Measurements from ENCODE around the gene FAM8A1.
"Not testable (repeated sequence)": the region's sequence is repeated elsewhere in the genome, so short reads cannot be mapped to it uniquely, and the experiment has no call there.

The FAM8A1 gene

GRCh38 chr6:17574866-17575560 is 25.1 kb upstream of the FAM8A1 start:
- H3K4me3 ChIP-seq (ENCODE audit: low read depth, low read length) = no peak overlapping the region
- TF ChIP-seq CTCF (conservative IDR thresholded peaks at IDR 0.05; ENCODE audit: low read depth, low read length) = no peak
- peak; percentile 75 for DNase-seq (ENCODE audit: low read depth)

DNA sequence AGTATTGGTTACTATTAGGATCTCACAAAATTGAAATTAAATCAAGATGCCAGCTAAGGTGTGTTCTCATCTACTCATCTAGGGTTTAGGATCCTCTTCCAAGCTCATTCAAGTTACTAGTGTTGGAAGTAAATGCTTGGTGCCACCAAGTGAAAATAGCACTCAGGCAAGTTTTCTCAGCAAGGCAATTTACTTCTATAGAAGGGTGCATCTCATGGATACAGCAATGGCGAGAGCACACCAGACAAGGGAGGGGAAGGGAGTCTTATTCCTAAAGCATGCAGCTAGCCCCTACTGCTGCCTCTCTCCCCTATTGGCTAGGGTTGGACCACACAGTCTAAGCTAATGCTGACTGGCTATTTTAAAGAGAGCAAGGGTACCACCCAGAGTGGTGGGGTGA is 23.0 kb upstream of the FAM8A1 start:
- DNase-seq (ENCODE audit: low read depth) = no peak
- H3K4me3 ChIP-seq (ENCODE audit: low read depth, low read length) = no peak overlapping the region
- TF ChIP-seq CTCF (conservative IDR thresholded peaks at IDR 0.05; ENCODE audit: low read depth, low read length) = no peak

DNA sequence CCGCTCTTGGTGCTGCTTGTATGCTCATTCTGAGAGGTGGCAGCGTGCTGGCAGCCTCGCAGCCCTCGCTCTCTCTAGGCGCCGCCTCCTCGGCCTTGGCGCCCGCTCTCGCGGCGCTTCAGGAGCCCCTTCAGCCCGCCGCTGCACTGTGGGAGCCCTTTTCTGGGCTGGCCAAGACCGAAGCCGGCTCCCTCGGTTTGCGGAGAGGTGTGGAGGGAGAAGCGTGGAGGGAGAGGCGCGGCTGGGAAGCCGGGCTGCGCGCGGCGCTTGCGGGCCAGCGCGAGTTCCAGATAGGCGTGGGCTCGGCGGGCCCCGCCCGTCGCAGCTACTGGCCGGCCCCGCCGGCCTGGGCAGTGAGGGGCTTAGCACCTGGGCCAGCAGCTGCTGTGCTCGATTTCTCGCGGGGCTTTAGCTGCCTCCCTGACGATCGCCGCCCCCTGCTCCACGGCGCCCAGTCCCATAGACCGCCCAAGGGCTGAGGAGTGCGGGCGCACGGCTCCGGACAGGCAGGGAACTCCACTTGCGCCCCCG is 19.5 kb upstream of the FAM8A1 start:
- DNase-seq (ENCODE audit: low read depth) = peak; percentile 42
- H3K4me3 ChIP-seq (ENCODE audit: low read depth, low read length) = peak overlapping the region; percentile 55
- no peak for TF ChIP-seq CTCF (conservative IDR thresholded peaks at IDR 0.05; ENCODE audit: low read depth, low read length)

DNA sequence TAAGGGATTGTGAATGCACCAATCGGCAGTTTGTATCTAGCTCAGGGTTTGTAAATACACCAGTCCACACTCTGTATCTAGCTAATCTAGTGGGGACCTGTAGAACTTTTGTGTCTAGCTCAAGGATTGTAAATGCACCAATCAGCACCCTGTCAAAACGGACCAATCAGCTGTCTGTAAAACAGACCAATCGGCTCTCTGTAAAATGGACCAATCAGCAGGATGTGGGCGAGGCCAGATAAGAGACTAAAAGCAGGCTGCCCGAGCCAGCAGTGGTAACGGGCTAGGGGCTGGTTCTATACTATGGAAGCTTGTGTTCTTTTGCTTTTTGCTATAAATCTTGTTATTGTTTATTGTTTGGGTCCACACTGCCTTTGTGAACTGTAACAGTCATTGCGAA is 18.8 kb upstream of the FAM8A1 start:
- H3K4me3 ChIP-seq (ENCODE audit: low read depth, low read length); DNase-seq (ENCODE audit: low read depth): not testable (repeated sequence)

DNA sequence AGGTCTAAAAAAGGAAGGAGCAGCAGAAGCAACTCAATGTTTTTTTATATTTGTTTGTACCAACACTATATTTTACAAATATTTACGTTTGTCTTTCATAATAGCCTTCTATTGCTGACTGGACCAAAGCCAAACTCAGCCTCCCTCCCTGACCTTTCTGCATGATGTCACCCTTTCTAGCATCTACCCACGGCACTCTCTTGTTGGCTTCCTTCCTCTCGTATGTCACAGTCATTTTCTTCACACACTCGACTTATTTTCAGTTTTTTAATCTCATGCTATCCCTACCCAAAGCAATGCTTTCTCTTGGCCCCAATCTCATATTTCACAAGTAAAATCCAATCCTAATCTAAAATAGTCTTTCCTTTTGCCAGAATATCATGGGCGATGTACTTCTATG is 16.3 kb upstream of the FAM8A1 start:
- peak; percentile 66 for DNase-seq (ENCODE audit: low read depth)
- TF ChIP-seq CTCF (conservative IDR thresholded peaks at IDR 0.05; ENCODE audit: low read depth, low read length) = no peak
- H3K4me3 ChIP-seq (ENCODE audit: low read depth, low read length) = no peak overlapping the region

- peak; percentile 92 for DNase-seq (ENCODE audit: low read depth)
- H3K4me3 ChIP-seq (ENCODE audit: low read depth, low read length) = no peak overlapping the region
- TF ChIP-seq CTCF (conservative IDR thresholded peaks at IDR 0.05; ENCODE audit: low read depth, low read length) = peak; percentile 80
Observed at GRCh38 chr6:17584241-17584803, 15.8 kb upstream of the FAM8A1 start.

- H3K4me3 ChIP-seq (ENCODE audit: low read depth, low read length) = no peak overlapping the region
- peak; percentile 41 for TF ChIP-seq CTCF (conservative IDR thresholded peaks at IDR 0.05; ENCODE audit: low read depth, low read length)
- peak; percentile 12 for DNase-seq (ENCODE audit: low read depth)
Observed at GRCh38 chr6:17585766-17586490, 14.2 kb upstream of the FAM8A1 start.

- H3K4me3 ChIP-seq (ENCODE audit: low read depth, low read length); DNase-seq (ENCODE audit: low read depth): not testable (repeated sequence)
Observed at GRCh38 chr6:17586623-17587022, 13.5 kb upstream of the FAM8A1 start.
